K562 (cell line): ENCODE measurements around the gene FARSA. TPM values are rescaled to one million over a fixed set of nuclear protein-coding genes. Genes with fewer than 3 reads are reported as not detected.

Source experiments
- ATAC-seq: fragments of 200-7000 bp; cut with Tn5 transposase; 3 replicates; pipeline ENCODE4 v1.9.1; 2020; ENCODE audit warnings: moderate library complexity
- BruUV-seq: library from RNA; stranded (reverse); fragments of 400-500 nt; replicated peaks from 2 replicates; lab custom pipeline; 2021; lab: Mats Ljungman, UMichigan
- CTCF ChIA-PET: fragments of 300-600 bp; formaldehyde crosslinking; extraction: SDS; loops from one replicate; lab custom pipeline; 2021; ENCODE audit warnings: low intra/inter-chr PET ratio; lab: Yijun Ruan, JAX
- POLR2A ChIA-PET: fragments of 300-600, 350-650 bp; sonication (Branson Sonifier 250); formaldehyde crosslinking; extraction: SDS; loops from one replicate; lab custom pipeline; 2021; ENCODE audit warnings: antibody characterized with exemption, inconsistent platforms; lab: Yijun Ruan, JAX
- DNase-seq, 4 experiments: peaks; one replicate each; pipeline versions ENCODE4 v3.0.0 to v3.0.0-alpha.2; 2011 to 2018; ENCODE audit warnings: low spot score in 3 of 4, mixed read lengths in 3 of 4; ENCODE audit errors: extremely low read depth in 1 of 4
- FAIRE-seq: peaks from 2 replicates; lab custom pipeline; 2011; peaks lifted over from hg19 to GRCh38; lab: Jason Lieb, UNC
- H2AFZ ChIP-seq: 2 replicates; pipeline ENCODE4 v1.6.0; 2011; ENCODE audit warnings: low read depth, low read length, control low read depth, inconsistent platforms
- H3K27ac ChIP-seq: fragments of 200-600 bp; 3 replicates; pipeline ENCODE4 v1.8.0; 2011; ENCODE audit warnings: low read depth, mild to moderate bottlenecking, control low read depth, inconsistent platforms, low read length, moderate library complexity, mixed read lengths; ENCODE audit errors: extremely low read depth
- H3K27me3 ChIP-seq, 2 experiments: fragments of 300-600 bp in 1 of 2; 2 replicates in 1 of 2; 3 replicates in 1 of 2; pipeline versions ENCODE4 v1.6.0 to v1.8.0; 2011; ENCODE audit warnings: inconsistent platforms in 2 of 2, low read length in 2 of 2, mild to moderate bottlenecking in 1 of 2, mixed read lengths in 1 of 2, moderate library complexity in 1 of 2; ENCODE audit not compliant: control insufficient read depth in 2 of 2, insufficient read depth in 2 of 2
- H3K36me3 ChIP-seq: fragments of 300-600 bp; 3 replicates; pipeline ENCODE4 v1.8.0; 2011; ENCODE audit warnings: mild to moderate bottlenecking, low read length, inconsistent platforms; ENCODE audit not compliant: control insufficient read depth, insufficient read depth
- H3K4me1 ChIP-seq, 2 experiments: fragments of 200-600 bp in 1 of 2; replicated peaks in 1 of 2; 2 replicates in 1 of 2; 3 replicates in 1 of 2; pipeline versions ENCODE4 v1.5.1 to v1.8.0; 2011; ENCODE audit warnings: inconsistent platforms in 2 of 2, low read length in 2 of 2, mild to moderate bottlenecking in 1 of 2, mixed read lengths in 1 of 2, moderate library complexity in 1 of 2; ENCODE audit not compliant: control insufficient read depth in 2 of 2, insufficient read depth in 2 of 2
- H3K4me2 ChIP-seq: 2 replicates; pipeline ENCODE4 v1.6.1; 2011; ENCODE audit warnings: low read length, control low read depth, inconsistent platforms, mixed read lengths; ENCODE audit not compliant: insufficient read depth
- H3K4me3 ChIP-seq: fragments of 200-600 bp; sonication (generic), shearing (Covaris generic); 2 replicates; pipeline ENCODE4 v1.5.1; 2016; ENCODE audit warnings: control low read depth, inconsistent platforms
- H3K79me2 ChIP-seq: fragments of 200-600 bp; 3 replicates; pipeline ENCODE4 v1.8.0; 2011; ENCODE audit warnings: low read length, inconsistent platforms; ENCODE audit not compliant: control insufficient read depth, insufficient read depth
- H3K9ac ChIP-seq, 2 experiments: 2 replicates each; pipeline versions ENCODE4 v1.6.0 to v1.6.1; 2011; ENCODE audit warnings: low read depth in 2 of 2, low read length in 2 of 2, control low read depth in 1 of 2, inconsistent platforms in 1 of 2, mild to moderate bottlenecking in 1 of 2, mixed read lengths in 1 of 2; ENCODE audit not compliant: insufficient read depth in 1 of 2
- H3K9me1 ChIP-seq: one replicate; pipeline ENCODE4 v1.6.0; 2011; ENCODE audit warnings: inconsistent platforms, mild to moderate bottlenecking, low read length, moderate library complexity; ENCODE audit not compliant: control insufficient read depth, insufficient read depth
- H3K9me3 ChIP-seq: replicated peaks from 2 replicates; pipeline ENCODE4 v1.5.1; 2011; ENCODE audit warnings: low read depth, low read length, inconsistent platforms; ENCODE audit not compliant: control insufficient read depth, insufficient read depth
- H4K20me1 ChIP-seq: replicated peaks from 2 replicates; pipeline ENCODE4 v1.6.1; 2011; ENCODE audit warnings: low read length, inconsistent platforms, mixed read lengths; ENCODE audit not compliant: control insufficient read depth, insufficient read depth
- AFF1 ChIP-seq, 2 experiments: fragments of 450-650 bp; IDR thresholded peaks; 2 replicates each; pipeline ENCODE4 v1.6.1; 2018; ENCODE audit warnings: mild to moderate bottlenecking in 2 of 2, low read depth in 1 of 2; ENCODE audit not compliant: partially characterized antibody in 2 of 2
- ATF1 ChIP-seq, 2 experiments: fragments of 450-650 bp in 1 of 2; IDR thresholded peaks; 2 replicates each; pipeline ENCODE4 v1.6.1; 2016; ENCODE audit warnings: missing compliant biosample characterization in 1 of 2, missing genetic modification characterization in 1 of 2
- JUND ChIP-seq, 2 experiments: IDR thresholded peaks; 2 replicates in 1 of 2; 3 replicates in 1 of 2; pipeline ENCODE4 v1.6.1; 2011; ENCODE audit warnings: borderline replicate concordance in 2 of 2, low read depth in 2 of 2, low read length in 2 of 2, improper control_type of control experiment in 1 of 2, missing biosample characterization in 1 of 2, missing genetic modification characterization in 1 of 2, missing genetic modification reagents in 1 of 2
- NCOA6 ChIP-seq: fragments of 450-650 bp; IDR thresholded peaks from 2 replicates; pipeline ENCODE4 v1.6.1; 2017; ENCODE audit warnings: mild to moderate bottlenecking
- NR0B1 ChIP-seq: fragments of 450-650 bp; IDR thresholded peaks from one replicate; pipeline ENCODE4 v1.6.1; 2018; ENCODE audit warnings: mild to moderate bottlenecking, moderate library complexity; ENCODE audit not compliant: partially characterized antibody
- POLR2G ChIP-seq: fragments of 200-400 bp; formaldehyde crosslinking; IDR thresholded peaks from 2 replicates; pipeline ENCODE4 v1.6.1; 2017; ENCODE audit warnings: low read depth, mild to moderate bottlenecking, antibody characterized with exemption, low read length, moderate library complexity
- SIX5 ChIP-seq, 2 experiments: IDR thresholded peaks; 2 replicates each; pipeline ENCODE4 v1.6.1; 2011; ENCODE audit warnings: low read length in 2 of 2, borderline replicate concordance in 1 of 2, low read depth in 1 of 2, mild to moderate bottlenecking in 1 of 2, moderate library complexity in 1 of 2; ENCODE audit not compliant: insufficient read depth in 1 of 2
- ZBTB7A ChIP-seq: IDR thresholded peaks from 2 replicates; pipeline ENCODE4 v1.6.1; 2011; ENCODE audit warnings: low read depth, mild to moderate bottlenecking, low read length, moderate library complexity, borderline replicate concordance; ENCODE audit not compliant: control insufficient read depth
- ZFX ChIP-seq: sonication (generic); formaldehyde crosslinking; IDR thresholded peaks from 2 replicates; pipeline ENCODE4 v1.8.0; 2022; ENCODE audit warnings: mild to moderate bottlenecking, missing genetic modification reagents, moderate library complexity
- ZNF324 ChIP-seq: fragments of 250-450 bp; sonication (Bioruptor Pico); IDR thresholded peaks from 2 replicates; pipeline ENCODE4 v1.4.0; 2020; ENCODE audit warnings: mild to moderate bottlenecking
- WGBS: fragments of 100-300 bp; shearing (Covaris generic); methylation state at CpG from one replicate; pipeline ENCODE4 v1.1.6; 2016; ENCODE audit warnings: low coverage, mixed read lengths; ENCODE audit not compliant: insufficient coverage; ENCODE audit errors: missing lambda C conversion rate; 5-methylcytosine and 5-hydroxymethylcytosine counted together
- in situ Hi-C: fragments of 300-500 bp; cut with MboI; formaldehyde crosslinking; loops from 4 replicates; pipeline ENCODE4 v1.15.0; 2018; ENCODE audit warnings: inconsistent platforms, mixed read lengths
- intact Hi-C: fragments of 100-400 bp; cut with micrococcal nuclease; formaldehyde crosslinking; loops from 2 replicates; pipeline ENCODE4 v1.14.2; 2022
- polyA plus RNA-seq, 8 experiments: library from polyadenylated mRNA; depleted of rRNA in 4 of 8; stranded (reverse) in 5 of 8; unstranded in 3 of 8; fragments of >200 nt; fragmentation: Nextera tagmentation in 2 of 8; fragmentation: Illumina TruSeq in 1 of 8; extraction: Ambion mirVana in 2 of 8; extraction: Trizol in 1 of 8; gene quantifications; 2 replicates each; pipeline versions ENCODE4 v1.2.1 to v1.2.3, GENCODE V29; 2011 to 2014; ENCODE audit warnings: inconsistent platforms in 1 of 8, missing spikeins in 1 of 8
- total RNA-seq, 7 experiments: library from RNA; depleted of rRNA in 6 of 7; stranded (reverse); fragments of >200 nt in 6 of 7; fragmentation: Illumina TruSeq in 2 of 7; extraction: Trizol in 2 of 7; gene quantifications; 2 replicates each; pipeline versions ENCODE4 v1.2.1 to v1.2.3, GENCODE V29; 2011 to 2021; ENCODE audit warnings: low replicate concordance in 1 of 7
- TF ChIP-seq, protein P1 (sequence below), 2 experiments: fragments of 450-650 bp in 1 of 2; sonication (generic) in 1 of 2; formaldehyde crosslinking in 1 of 2; IDR thresholded peaks in 1 of 2; conservative IDR thresholded peaks in 1 of 2; 2 replicates each; pipeline versions ENCODE4 v1.6.1 to v1.8.1; 2016 to 2023; ENCODE audit warnings: mild to moderate bottlenecking in 2 of 2, moderate library complexity in 2 of 2, inconsistent platforms in 1 of 2, missing genetic modification reagents in 1 of 2

Gene FARSA
- total and polyA plus RNA-seq, 9 of the 15 experiments (the other 6 are each of a cell fraction or from before 2014, with no cell fraction given): 25.2 to 237 (median 89.6) TPM

DNA sequence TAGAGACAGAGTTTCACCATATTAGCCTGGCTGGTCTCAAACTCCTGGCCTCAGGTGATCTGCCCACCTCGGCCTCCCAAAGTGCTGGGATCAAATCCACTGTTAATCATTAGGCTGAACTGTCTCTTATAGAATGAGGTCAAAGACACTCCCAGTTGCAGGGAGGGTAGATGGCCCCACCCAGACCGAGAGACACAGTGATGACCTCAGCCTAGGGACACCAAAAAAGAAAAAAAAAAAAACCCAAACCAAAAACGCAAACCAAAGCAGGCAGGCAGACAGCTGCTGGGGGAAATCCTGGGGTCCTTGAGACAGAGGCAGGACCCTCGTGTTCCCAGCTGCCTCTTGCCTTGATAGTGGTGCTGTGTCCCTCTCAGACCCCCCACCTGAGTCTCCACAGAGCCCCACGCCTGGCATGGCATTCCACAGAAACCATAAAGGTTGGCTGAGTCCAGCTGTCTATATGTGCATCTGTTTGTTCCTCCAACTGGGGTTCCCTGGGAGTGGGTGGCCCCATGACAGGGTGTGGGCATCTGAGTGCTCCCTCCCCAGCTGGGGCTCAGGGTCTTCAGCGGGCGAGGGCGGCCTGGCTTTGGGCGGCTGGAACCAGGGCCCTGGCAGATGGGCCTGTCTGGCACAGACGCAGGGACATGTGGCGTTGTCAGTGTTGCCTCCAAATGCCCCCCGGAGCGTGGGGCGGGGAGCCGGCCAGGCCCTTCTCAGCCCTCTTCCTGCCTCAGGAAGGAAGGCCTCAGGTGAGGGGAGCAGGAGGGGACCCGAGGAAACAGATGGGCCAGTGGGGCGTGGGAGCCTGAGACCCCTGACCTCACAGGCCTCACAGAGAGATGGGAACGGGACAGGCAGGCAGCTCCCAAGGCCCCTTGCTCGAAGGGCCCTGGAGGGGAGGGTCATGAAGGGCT, 41.0 kb upstream of the FARSA start:
- Histone ChIP-seq H2AFZ (no peak overlapping the region; the same call in 1 of the 2 replicates), H3K4me3 (no peak overlapping the region), H3K9me1 (peaks cover 4% of the 10 kb centered on the region), H4K20me1 (no peaks in the 10 kb centered on the region), H3K4me2 (no peak overlapping the region), H3K9me3 (no peaks in the 10 kb centered on the region), H3K4me1 (peaks cover 9 to 43% of the 10 kb centered on the region in 2 experiments; a peak in 4 of 5 replicates), H3K36me3 (no peaks in the 10 kb centered on the region), H3K27me3 (no peaks in the 10 kb centered on the region), H3K79me2 (no peaks in the 10 kb centered on the region), H3K9ac (peak overlapping the region in 1 of 2 experiments; percentile 90; a peak in 2 of 4 replicates), H3K27ac (no peak overlapping the region)
- ChIA-PET POLR2A (interaction anchor here (0.6 to 0.9 kb wide), 3 partner anchors 29 to 112 kb away, joined by 3 to 5 read pairs (median 3); partner anchors contain the start of gene RAD23A), CTCF (no interaction called here)
- BruUV-seq: no TSS peak
- in situ Hi-C loops (loop anchor here (5.0 to 10.0 kb wide), 2 partner anchors 118 to 450 kb away; no protein-coding TSS in a partner anchor), intact Hi-C loops (loop anchor here (5.0 kb wide), 1 partner anchor 288 kb away; no protein-coding TSS in a partner anchor)
- ATAC-seq (peak; percentile 86), DNase-seq (peak; percentile 36 to 67 (median 54)), FAIRE-seq (peak; percentile 85)
- WGBS: 57% methylated on average over 16 of the region's 19 CpGs
- TF ChIP-seq NCOA6 (no peak), ZFX (CRISPR knock-in tag) (peak; percentile 13; the same call in 1 of the 2 replicates), ZNF324 (no peak), AFF1 (IDR thresholded peaks at IDR 0.05; ENCODE audit: low read depth in 1 of 2, partially characterized antibody in 2 of 2) (no peak), JUND (IDR thresholded peaks at IDR 0.05; ENCODE audit: borderline replicate concordance, low read depth, low read length) (peak; percentile 77), JUND (tag; IDR thresholded peaks at IDR 0.05; ENCODE audit: borderline replicate concordance, low read depth, low read length) (peak; percentile 61; the same call in 1 of the 3 replicates), POLR2G (peak; percentile 24; the same call in 1 of the 2 replicates), SIX5 (IDR thresholded peaks at IDR 0.05; ENCODE audit: borderline replicate concordance in 1 of 2, insufficient read depth in 1 of 2, low read depth in 1 of 2, low read length in 2 of 2) (no peak), ZBTB7A (0 out of 2 replicates have a peak, but pooled peaks have one; percentile 11), ATF1 (CRISPR knock-in tag; IDR thresholded peaks at IDR 0.05) (no peak), ATF1 (tag; IDR thresholded peaks at IDR 0.05) (peak; percentile 20; the same call in 1 of the 2 replicates), NR0B1 (no peak)
- TF ChIP-seq, protein P1, sequence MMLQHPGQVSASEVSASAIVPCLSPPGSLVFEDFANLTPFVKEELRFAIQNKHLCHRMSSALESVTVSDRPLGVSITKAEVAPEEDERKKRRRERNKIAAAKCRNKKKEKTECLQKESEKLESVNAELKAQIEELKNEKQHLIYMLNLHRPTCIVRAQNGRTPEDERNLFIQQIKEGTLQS (IDR thresholded peaks at IDR 0.05): peak; percentile 78
- TF ChIP-seq, protein P1 (CRISPR knock-in tag; conservative IDR thresholded peaks at IDR 0.05): no peak
